Kidney tubule cell (primary cell): ENCODE data around the gene DNAJC4.
A peak's percentile ranks its signal among the peaks of the same experiment; 100 is the strongest.
"Not testable (repeated sequence)": the region's sequence is repeated elsewhere in the genome, so short reads cannot be mapped to it uniquely, and the experiment has no call there.

ENCODE experiments used
- DNase-seq: peaks from one replicate; pipeline ENCODE4 v3.0.0-alpha.2; 2018; ENCODE audit warnings: low spot score

Gene DNAJC4

DNA sequence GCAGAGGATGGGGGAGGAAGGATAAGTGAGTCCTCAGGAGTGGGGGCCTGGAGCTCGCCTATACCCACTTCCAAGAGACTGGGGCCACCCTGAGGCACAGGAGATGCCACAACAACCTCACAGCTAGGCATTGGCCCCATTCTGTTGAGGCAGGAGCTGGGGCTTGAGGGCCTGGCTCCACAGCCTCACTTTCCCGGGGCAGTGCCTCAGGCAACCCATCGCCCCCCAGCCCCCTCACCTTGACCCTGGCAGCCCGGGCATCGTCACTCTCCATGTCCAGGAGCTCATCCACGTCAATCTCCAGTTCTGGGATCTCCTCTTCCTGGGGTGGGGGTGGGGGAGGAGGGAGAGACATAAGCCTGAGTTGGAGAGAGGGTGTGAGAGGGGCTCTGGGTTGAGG, 14.6 kb downstream of the DNAJC4 start:
- DNase-seq = no peak

DNA sequence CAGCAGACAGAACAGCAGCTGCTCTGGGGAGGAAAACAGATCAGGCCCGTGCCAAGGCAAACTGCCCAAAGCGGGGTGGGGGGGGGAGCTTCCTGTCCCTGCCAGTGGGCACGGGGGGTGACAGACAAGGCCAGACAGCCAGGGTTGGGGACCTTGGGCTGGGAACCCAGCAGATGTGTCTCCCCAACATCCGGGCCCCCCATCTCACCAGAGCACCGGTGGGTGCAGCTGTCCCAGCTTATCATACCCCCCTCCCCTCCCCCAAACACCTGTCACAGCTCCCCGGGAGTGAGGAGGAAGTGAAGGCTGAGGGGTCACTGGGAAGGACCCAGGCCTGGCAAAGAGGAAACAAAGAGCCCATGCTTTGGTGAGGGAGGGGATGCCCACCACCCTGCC, 15.1 kb downstream of the DNAJC4 start:
- DNase-seq = peak; percentile 46

DNA sequence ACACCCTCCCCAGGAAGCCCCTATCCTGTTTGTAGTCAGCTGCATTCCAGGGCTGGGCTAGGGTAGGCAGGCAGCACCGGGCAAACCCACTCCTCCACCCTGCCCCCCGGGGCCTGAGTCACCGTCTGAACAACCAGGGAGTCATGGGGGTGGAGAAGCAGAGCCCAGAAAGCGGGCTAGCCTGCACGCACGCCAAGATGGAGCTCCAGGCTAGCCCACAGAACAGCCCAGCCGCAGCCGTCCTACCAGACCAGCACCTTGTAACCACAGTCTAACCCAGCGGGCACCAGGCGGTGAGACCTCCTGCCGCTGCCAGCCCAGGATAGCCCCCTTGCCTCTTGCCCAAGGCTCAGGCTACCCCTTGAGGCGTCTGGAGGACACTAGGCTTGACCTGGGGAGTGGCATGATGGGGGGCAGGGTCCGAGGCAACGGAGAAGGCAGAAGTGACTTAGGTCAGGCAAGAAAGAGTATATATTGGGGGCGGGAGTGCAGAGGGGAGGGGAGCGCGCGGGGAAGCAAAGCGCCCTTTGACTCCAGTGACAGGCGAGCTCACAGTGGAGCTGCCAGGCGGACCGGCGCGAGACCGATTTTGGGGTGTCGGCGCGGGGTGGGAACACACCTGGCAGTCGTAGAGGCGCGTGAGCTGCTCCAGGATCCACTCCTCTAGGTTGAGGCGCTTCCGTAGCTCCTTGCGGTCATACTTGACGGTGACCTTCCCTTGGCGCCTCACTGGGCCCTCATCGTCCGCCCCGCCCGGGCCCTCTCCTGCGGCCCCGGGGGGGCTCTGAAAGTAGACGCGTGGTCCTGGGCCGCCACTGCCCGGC, 15.7 kb downstream of the DNAJC4 start:
- DNase-seq = peak; percentile 96

DNA sequence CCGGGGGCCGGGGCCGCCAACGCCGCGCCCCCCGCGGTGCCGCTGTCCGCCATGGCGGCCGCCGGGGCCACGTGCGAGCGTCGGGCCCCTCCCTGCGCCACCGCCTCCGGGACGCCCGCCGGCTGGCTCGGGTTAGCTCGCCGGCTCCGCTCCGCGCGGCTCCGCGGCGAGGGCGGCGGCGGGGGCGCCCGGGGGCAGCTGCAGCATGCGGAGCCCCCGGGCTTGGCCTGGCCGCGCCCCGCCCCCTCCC, 16.2 kb downstream of the DNAJC4 start:
- DNase-seq = not testable (repeated sequence)

DNA sequence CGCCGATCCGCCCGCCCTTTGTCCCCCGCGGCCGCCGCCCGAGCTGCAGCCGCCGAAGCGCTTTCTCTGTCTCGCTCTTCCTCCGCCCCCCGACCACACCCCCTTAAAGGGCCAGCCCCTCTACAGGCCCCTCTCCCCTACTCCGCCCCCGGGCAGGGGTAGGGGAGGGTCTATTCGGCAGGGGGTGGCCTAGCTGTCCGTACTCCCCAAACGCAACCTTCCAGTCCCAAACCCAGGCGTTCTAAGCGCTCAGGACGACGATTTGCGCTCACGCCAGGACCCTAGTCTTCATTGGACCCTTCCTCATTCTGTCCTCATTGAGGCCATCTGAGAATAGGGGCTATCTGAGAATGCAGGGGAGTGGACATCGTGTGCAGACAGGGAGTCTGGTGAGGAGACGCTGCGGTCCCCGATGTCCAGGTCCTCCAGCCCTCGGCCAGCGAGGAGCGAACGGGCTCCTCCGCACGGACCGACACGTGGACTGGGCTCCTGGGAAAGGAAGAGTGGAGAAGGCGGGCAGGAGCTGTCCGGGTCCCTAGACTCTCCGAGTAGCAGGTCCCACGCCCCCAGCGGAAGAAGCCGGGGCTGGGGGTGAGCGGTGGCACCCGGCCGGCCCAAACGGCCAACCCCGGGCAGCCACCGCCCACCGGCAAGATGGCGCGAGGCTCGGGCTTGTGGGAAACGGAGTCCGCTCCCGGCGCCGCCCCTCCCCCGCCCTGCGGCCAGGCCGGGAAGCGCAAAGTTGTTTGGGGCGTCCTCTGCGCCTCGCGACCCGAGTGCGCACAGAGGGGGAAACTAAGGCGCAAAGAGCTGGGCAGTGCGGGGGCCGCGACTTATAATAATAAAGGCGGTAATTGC, 16.8 kb downstream of the DNAJC4 start, which contains the start of gene PPP1R14B:
Gene PPP1R14B (minus strand): TSS at position 73 of the 858 bp plus-strand sequence. CDS start 270 bp downstream, outside the sequence.
- DNase-seq = peak; percentile 89

DNA sequence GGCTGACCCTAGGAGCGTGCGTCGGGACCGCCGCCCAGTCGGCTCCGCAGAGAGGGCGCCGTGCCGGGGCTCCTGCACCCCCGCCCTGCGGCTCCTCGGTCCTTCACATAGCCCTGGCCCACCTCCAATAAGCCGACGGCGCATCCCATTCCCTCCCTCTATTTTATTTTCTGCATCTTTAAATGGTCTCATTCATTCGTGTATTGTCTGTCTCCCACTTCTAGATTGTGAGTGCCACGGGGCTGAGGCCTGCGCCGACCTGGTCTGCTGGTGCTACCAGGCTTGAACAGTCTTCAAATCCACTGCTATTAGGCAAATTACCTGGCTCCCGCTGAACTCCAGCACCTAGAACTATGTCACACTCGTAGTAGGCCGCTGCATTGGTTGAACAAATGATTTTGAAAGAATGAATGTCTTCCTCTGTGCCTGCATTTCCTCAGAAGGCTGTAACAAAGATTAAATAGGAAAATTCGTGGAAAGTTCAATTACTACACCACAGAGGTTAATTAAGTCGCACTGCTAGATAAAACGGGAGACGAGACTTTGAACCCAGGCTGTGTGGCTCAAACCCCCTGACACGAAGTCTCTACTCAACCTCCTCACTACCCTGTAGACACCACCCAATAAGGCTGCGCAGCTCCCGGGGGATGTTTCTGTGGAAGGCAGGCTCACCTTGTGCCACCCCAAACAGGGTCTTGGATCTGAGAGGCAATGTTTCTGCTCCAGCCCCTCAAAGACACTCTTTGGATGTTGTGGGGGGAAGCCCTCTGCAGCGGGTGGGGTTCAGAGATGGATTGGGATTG, 17.6 kb downstream of the DNAJC4 start:
- no peak for DNase-seq

DNA sequence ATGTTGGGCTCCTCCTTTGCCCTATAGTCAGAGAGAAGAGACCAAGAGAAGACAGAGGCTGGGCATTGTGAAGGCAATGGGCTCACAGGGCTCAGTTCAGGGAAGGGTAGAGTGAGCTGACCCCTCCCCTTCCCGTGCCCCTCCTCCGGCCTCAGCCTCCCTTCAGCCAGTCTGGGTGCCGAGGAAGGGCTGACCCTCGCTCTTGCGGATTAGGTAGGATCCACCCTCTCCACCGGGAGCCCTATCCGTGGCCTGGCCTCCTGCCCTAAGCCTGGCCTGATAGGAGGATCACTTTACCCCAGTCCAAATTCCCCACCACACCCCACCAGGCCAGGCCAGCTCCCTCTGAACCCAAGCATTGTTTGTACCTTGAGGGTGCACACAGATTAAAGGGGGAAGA, 18.2 kb downstream of the DNAJC4 start:
- DNase-seq = no peak

DNA sequence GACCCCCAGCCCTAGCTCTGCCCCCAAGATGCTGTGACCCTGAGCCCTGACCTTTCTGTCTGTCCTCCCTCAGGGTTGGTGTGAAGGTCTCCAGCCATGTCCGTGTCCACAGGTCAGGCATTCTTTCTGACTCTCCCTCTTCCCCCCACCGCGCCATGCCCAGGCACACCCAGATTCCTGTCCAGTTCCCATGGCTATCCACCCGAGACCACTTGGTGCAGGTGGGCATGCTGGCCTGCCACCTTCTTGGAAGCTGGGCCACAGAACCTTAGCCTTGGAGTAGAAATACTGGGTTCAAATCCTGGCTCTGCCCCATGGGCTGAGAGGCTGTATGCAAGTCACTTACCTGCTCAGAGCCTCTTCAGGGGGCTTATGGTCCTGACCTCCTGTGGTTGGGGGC, 18.7 kb downstream of the DNAJC4 start:
- no peak for DNase-seq

DNA sequence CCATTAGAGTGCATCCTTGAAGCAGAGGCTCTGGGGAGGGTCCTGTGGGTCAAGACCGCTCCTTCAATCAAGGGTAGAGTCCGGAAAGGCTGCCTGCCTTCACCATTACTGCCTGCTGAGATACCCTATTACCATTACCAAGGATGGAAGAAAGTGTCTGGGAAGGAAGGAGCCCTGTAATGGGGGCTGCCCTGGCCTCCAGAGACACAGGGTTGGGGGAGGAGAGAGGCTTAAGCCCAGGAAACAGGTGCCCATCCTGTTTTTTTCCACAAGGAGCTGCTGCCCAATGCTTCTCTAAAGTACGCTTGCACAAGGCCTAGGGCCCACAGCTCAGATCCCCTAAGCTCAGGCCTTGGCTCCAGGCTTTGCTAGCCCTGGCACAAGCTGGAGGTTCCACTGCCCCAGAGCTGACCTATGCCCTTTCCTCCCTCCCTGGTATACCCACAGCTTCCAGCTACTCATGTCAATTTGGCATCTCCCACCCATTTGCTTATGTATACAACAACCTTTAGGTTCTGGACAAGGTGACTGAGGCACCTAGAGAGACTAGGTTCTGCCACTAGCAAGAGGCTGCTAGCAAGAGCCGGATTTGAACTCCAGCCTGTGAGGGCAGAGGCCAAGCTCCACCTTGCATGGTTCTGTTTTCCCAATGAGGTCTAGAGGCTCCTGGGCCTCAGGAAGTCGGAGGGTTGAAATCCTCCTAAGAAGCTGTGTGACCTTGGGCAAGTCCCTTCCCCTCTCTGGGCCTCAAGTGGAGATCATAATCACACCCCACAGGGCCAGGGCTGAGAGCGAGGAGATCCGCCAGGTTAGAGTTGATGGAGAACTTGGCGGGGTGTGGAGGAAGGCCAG, 19.4 kb downstream of the DNAJC4 start:
- DNase-seq = no peak

DNA sequence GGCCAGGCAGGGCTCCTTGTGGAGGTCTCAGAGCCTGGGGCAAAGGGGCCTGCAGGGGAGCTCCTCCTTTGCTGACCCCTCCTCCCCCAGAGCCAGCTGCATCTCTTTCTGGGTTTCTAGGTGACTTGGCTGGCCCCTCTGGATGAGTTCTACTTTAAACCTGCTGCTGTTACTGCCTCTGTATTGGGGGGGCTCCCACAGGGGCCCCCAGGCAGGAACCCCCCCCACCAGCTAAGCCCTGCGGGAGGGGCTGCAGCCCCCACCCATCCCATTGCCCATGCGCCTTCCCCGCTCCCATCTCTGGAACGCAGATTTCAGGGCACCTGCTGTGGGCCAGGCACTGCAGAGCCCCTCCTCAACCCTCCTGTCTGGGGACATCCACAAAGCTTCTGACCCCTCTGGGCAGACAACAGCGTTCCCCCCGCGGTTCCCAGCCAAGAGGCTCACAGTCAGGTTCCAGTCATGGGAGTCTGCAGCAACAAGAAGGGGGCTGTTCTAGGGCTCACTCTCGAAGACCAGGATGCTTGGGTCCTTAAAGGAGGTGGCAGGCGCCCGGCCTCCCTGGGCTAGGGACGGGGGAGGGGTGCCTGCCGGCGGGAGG, 20.2 kb downstream of the DNAJC4 start:
- no peak for DNase-seq

DNA sequence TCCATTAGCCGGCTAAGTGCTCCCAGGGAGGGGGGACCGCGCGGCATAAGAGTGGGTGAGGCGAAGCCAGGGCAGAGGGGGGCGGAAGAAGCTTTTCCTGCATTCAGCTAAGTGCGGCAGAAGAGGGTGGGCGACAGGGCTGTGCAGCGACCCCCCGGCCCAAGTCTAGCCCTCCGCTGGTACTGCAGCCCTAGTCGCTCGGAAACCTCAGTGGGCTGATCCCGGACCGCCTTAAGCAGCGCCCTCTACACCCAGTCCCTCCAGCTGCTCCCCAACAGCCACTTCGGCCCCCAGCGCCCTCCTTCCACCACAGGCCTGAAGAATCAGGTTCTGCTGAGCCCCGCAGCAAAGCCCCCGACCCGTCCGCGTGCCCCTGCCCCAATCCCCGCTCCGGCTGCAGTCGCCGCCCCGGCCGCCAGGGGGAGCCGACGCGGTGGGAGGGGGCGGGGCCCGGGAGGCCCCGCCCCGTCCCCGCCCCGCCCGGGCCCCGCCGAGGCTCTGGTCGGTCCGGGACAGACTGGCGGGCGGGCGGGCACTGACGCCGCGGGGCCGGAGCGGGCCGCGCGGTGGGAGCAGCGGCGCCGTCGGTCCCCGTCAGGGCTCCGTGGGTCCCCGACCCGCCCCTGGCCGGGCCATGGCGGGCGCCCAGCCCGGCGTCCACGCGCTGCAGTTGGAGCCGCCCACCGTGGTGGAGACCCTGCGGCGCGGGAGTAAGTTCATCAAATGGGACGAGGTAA, 20.8 kb downstream of the DNAJC4 start, which contains the start of gene PLCB3:
Gene PLCB3 (plus strand): TSS at position 515 of the 737 bp plus-strand sequence. CDS start 120 bp downstream, at position 635.
- DNase-seq = peak; percentile 65

DNA sequence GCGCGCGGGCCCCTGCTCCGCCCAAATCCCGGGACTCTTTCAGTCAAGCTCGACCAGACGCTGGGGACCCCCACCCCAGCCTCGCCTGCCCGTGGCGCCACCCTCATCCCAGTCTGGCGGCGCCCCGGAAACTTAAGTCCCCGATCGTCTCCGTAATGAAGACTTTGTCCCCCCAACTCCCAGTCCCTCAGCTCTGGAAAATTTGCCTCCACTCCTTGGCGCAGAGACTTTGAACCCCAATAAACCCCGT, 21.3 kb downstream of the DNAJC4 start:
- DNase-seq = no peak

DNA sequence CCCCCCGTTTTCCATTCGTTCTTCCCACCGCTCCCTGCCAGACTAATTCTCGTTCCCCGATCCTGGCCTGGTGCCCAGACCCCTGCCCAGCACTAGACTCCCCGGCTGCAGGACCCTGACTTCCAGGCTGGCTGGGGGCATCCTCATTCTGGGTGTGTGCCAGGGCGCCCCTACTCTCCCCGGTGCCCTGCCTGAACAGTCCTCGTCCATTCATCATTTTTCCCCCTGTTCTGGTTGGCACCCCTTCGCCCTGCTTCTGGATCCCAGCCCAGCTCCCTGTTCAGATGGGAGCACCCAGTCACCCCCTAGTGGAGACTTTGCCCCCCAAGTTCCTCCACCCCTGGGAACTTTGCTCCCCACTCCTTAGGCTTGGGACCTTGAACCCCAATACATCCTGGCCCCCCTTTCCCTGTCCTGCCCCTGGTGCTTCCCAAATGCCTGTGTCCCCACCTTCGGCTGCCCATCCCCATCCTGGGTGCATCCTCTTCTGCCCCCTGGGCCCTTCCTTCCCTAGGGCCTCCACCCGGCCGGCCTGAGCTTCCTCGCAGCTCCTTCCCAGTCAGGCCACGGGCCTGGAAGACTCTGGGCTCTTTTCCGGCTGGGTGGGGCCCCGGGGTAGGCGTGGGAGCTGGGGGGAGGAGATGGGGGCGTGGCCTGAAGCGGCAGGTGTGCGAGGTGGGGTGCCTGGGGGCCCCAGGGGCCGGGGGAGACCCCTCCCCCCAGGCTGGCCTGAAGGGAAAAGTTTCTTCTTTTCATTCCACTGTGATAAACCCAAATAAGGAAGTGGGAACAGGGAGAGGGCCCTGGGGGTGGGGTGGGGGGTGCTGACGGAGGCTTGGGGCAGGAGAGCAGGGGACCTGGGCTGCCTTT, 21.9 kb downstream of the DNAJC4 start:
- DNase-seq = peak; percentile 75

DNA sequence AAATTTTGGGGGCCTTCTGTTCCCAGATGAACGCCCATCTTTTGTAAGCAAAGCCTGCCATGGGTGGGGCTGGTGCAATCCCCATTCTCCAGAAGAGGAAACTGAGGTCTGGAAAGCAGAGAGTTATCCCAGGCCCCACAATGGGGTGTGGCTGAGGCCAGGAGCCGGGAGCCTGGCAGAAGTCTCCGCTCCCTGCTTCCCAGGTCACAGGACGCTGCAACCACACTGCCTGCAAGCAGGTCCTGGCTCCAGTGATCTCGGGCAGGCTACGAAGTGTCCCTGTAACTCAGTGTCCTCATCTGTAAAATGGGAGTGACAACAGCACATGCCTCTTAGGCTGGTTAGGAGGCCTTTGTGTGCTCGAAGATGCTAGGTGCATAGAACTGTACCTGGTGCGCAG, 22.7 kb downstream of the DNAJC4 start:
- DNase-seq = no peak

DNA sequence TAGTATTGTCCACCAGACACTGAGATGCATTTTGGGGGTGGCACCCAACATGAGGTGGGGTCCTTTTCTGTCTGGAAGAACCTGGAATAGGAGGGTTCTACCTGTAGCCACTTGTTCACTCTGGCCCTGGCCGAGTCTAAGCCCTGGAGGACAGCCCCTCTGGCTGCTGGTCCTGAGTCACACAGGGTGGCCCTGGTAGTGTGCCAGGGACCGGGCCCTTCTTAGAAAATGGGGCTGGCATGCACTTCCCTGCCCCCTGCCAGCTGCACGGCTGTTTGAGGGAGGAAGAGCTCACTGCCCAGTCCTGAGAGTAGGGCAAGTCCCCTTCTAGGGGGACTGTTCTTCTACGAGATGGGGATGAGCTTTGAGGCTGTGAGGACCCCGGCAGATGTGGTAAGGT, 23.1 kb downstream of the DNAJC4 start:
- peak; percentile 32 for DNase-seq

DNA sequence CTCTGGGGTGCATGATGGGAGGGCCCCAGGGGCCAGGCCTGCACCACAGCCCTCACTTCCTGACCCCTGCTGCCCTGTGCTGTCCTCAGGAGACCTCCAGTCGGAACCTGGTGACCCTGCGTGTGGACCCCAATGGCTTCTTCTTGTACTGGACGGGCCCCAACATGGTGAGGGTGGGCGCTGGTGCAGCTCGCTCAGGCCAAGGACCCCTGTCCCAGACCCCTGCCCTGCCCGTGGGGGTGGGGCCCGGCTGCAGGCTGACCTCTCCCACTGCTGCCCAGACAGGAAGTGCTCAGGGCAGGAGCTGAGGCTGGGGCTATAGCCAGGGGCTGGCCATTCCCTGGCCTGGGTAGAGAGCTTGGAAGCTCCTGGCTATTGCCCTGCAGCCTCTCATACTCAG, 24.0 kb downstream of the DNAJC4 start:
- no peak for DNase-seq

DNA sequence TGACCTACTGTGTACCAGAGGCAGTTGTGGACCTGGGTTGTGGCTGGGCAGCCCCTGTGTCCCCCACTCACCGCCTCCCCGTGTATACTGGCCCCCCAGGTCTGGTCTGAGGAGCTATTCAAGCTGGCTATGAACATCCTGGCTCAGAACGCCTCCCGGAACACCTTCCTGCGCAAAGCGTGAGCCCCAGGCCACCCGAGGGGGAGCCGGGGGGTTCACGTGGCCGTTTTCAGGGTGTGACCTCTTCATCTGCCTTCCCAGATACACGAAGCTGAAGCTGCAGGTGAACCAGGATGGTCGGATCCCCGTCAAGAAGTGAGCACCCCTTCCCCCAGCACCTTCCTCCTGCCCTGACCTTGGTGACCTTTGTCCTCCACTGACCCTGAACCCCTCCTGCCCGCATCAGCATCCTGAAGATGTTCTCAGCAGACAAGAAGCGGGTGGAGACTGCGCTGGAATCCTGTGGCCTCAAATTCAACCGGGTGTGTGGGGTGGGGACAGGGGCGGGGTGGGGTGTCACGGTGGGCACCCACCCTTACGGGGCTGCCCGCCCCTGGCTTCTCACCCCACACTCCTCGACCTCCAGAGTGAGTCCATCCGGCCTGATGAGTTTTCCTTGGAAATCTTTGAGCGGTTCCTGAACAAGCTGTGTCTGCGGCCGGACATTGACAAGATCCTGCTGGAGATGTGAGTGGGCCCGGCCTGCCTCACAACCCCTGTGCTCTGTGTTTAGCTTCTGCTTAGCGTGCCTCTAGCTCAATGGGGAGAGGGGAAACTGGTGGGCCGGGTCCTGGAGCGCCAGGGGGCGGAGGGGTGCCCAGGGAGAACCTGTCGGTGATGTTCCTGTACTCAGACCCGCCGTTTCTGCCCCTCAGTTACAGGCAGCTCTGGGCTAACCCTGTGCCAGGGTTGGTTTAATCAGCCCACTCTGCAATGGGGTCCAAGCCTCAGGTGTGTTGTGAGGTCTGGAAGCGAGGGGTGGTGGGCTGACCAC, 25.1 kb downstream of the DNAJC4 start:
- no peak for DNase-seq

DNA sequence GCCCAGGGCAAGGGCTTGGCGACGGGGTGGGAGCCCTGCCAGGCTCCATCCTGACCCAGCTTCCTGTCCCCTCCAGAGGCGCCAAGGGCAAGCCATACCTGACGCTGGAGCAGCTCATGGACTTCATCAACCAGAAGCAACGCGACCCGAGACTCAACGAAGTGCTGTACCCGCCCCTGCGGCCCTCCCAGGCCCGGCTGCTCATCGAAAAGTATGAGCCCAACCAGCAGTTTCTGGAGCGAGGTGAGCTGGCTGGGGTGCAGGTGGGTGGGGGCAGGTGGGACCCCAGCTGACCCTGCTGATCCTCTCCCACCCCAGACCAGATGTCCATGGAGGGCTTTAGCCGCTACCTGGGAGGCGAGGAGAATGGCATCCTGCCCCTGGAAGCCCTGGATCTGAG, 26.0 kb downstream of the DNAJC4 start:
- DNase-seq = no peak
